ENCODE measurements around the gene NOS2. TPM values are rescaled to one million over a fixed set of nuclear protein-coding genes. Genes with fewer than 3 reads are reported as not detected.
"Not testable (repeated sequence)": the region's sequence is repeated elsewhere in the genome, so short reads cannot be mapped to it uniquely, and the experiment has no call there.

The NOS2 gene
- total RNA-seq, 1 experiment from 2014 or later, result 1.4 TPM

DNA sequence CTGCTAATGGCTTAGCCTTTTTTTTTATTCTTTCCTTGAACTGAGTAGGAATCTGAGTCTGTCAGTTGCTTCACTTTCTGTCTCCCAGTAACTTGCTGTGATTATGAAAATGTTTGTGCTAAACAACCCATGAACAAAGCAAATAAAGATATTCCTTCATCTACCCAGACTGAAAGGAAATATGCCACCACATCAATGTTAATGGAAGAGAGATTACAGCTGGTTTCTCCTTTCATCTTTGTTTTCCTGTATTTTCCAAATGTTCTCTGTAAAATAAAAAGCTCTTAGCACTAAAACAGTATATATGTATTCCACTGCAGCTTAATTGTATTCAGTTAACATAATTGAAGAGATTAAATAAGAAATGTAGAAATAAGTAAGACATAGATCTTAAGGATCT, 67.6 kb downstream of the NOS2 start:
- H3K27ac Mint-ChIP-seq; H3K4me1 Mint-ChIP-seq; H3K4me3 Mint-ChIP-seq; ATAC-seq; H3K27me3 Mint-ChIP-seq (ENCODE audit: low read depth); H3K9me3 Mint-ChIP-seq; H3K36me3 Mint-ChIP-seq; POLR2A ChIA-PET; DNase-seq (ENCODE audit: low spot score): not testable (repeated sequence)
- CTCF ChIA-PET, result interaction anchor here (1.4 kb wide), 1 partner anchor 15 kb away, joined by 3 read pairs; no protein-coding TSS in a partner anchor

DNA sequence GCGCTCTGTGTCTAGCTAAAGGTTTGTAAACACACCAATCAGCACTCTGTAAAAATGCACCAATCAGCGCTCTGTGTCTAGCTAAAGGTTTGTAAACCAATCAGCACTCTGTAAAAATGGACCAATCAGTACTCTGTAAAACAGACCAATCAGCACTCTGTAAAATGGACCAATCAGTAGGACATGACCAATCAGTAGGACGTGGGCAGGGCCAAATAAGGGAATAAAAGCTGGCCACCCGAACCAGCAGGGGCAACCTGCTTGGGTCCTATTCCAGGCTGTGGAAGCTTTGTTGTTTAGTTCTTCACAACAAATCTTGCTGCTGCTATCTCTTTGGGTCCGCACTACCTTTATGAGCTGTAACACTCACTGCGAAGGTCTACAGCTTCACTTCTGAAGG, 74.3 kb downstream of the NOS2 start:
- H3K4me3 Mint-ChIP-seq; H3K27me3 Mint-ChIP-seq (ENCODE audit: low read depth); H3K4me1 Mint-ChIP-seq; POLR2A ChIA-PET; ATAC-seq; H3K36me3 Mint-ChIP-seq; DNase-seq (ENCODE audit: low spot score); H3K27ac Mint-ChIP-seq: not testable (repeated sequence)
- CTCF ChIA-PET, result interaction anchor here (0.9 kb wide), 1 partner anchor 71 kb away, joined by 4 read pairs; no protein-coding TSS in a partner anchor
- H3K9me3 Mint-ChIP-seq, result peaks cover 22% of the 10 kb centered on the region

DNA sequence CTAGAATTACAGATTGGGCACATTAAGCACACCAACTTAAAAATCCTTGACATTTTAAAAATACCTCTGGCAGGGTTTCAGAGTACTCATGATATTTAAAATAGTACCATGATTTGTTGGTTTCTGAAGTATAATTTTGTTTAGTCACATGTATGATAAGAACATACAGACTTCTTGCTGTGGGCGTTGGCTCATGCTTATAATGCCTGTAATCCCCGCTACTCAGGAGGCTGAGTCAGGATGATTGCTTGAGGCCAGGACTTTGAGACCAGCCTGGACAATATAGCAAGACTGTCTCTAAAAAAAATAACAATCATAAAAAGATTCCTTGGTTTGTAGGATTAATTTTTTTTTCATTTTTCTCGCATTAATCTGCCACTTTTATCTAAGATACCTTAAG, 78.5 kb downstream of the NOS2 start:
- ChIA-PET POLR2A (no interaction called here), CTCF (no interaction called here)
- TF ChIP-seq, protein P1, sequence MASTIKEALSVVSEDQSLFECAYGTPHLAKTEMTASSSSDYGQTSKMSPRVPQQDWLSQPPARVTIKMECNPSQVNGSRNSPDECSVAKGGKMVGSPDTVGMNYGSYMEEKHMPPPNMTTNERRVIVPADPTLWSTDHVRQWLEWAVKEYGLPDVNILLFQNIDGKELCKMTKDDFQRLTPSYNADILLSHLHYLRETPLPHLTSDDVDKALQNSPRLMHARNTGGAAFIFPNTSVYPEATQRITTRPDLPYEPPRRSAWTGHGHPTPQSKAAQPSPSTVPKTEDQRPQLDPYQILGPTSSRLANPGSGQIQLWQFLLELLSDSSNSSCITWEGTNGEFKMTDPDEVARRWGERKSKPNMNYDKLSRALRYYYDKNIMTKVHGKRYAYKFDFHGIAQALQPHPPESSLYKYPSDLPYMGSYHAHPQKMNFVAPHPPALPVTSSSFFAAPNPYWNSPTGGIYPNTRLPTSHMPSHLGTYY (CRISPR knock-in tag; IDR thresholded peaks at IDR 0.05), result no peak
- TF ChIP-seq JUN (CRISPR knock-in tag; IDR thresholded peaks at IDR 0.05) (no peak), ZNF263 (CRISPR knock-in tag; IDR thresholded peaks at IDR 0.05; ENCODE audit: low read depth) (no peak), KAT7 (CRISPR knock-in tag; IDR thresholded peaks at IDR 0.05; ENCODE audit: borderline replicate concordance) (no peak), GTF2I (CRISPR knock-in tag; conservative IDR thresholded peaks at IDR 0.05) (no peak), GRHL2 (CRISPR knock-in tag; IDR thresholded peaks at IDR 0.05; ENCODE audit: insufficient replicate concordance, severe bottlenecking) (no peak), TP53 (CRISPR knock-in tag; IDR thresholded peaks at IDR 0.05) (no peak), FOXJ3 (CRISPR knock-in tag; IDR thresholded peaks at IDR 0.05; ENCODE audit: borderline replicate concordance) (no peak)
- TF ChIP-seq, protein P2, sequence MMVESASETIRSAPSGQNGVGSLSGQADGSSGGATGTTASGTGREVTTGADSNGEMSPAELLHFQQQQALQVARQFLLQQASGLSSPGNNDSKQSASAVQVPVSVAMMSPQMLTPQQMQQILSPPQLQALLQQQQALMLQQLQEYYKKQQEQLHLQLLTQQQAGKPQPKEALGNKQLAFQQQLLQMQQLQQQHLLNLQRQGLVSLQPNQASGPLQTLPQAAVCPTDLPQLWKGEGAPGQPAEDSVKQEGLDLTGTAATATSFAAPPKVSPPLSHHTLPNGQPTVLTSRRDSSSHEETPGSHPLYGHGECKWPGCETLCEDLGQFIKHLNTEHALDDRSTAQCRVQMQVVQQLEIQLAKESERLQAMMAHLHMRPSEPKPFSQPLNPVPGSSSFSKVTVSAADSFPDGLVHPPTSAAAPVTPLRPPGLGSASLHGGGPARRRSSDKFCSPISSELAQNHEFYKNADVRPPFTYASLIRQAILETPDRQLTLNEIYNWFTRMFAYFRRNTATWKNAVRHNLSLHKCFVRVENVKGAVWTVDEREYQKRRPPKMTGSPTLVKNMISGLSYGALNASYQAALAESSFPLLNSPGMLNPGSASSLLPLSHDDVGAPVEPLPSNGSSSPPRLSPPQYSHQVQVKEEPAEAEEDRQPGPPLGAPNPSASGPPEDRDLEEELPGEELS (CRISPR knock-in tag; IDR thresholded peaks at IDR 0.05), result no peak
- TF ChIP-seq, protein P3, sequence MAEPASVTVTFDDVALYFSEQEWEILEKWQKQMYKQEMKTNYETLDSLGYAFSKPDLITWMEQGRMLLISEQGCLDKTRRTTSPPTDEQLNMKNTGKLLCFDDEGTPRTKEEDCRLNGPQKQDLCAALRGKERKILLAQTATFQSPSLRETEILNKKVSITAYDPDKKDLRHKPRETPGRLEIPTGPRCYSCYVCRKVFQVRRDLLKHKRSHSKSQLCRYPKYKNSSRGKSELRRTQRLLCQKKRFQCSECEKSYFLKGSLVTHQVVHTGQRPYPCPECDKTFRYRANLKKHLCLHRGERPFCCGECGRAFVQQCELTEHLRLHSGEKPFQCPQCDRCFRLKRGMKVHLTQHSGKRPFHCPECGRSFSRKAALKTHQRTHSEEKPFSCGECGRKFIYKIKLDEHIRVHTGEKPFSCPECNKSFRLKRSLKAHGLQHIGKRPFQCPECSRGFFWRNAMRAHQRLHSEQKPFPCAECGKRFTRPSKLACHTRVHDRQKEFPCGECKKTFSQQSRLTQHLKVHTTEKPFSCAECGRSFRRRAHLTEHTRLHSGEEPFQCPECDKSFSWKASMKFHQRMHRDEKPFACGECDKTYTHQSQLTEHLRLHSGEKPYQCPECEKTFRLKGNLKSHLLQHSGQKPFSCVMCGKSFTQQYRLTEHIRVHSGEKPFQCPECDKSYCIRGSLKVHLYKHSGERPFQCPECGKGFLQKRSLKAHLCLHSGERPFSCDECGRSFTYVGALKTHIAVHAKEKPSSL (CRISPR knock-in tag; conservative IDR thresholded peaks at IDR 0.05), result no peak
- H3K4me3 Mint-ChIP-seq, result no peak overlapping the region
- no peak overlapping the region for H3K27ac Mint-ChIP-seq
- peaks cover 7% of the 10 kb centered on the region for H3K27me3 Mint-ChIP-seq (ENCODE audit: low read depth)
- no peaks in the 10 kb centered on the region for H3K4me1 Mint-ChIP-seq
- no peak for ATAC-seq
- DNase-seq (ENCODE audit: low spot score), result no peak
- peaks cover 28% of the 10 kb centered on the region for H3K9me3 Mint-ChIP-seq
- peaks cover 2% of the 10 kb centered on the region; the same call in 1 of the 2 replicates for H3K36me3 Mint-ChIP-seq

Other genes starting within 250 kb of the NOS2 start
- gene LGALS9, start 169.3 kb downstream of the NOS2 start, total RNA-seq (2021), result 3.3 to 5.7 TPM (median 3.7 TPM) in 3 replicates
- gene LYRM9, start 92.8 kb upstream of the NOS2 start, total RNA-seq (2021), result 3.6 to 4.1 TPM (median 3.8 TPM) in 3 replicates
- gene NLK, start 242.1 kb upstream of the NOS2 start, total RNA-seq (2021), result 38.3 to 40.3 TPM (median 39.9 TPM) in 3 replicates

All from WTC11 (cell line).